CD14-positive monocyte (primary cell): ENCODE data around the gene CUZD1. TPM values are rescaled to one million over a fixed set of nuclear protein-coding genes. Genes with fewer than 3 reads are reported as not detected.
"Not testable (repeated sequence)": the region's sequence is repeated elsewhere in the genome, so short reads cannot be mapped to it uniquely, and the experiment has no call there.

ENCODE experiments used
- DNase-seq, 3 donors: peaks; one replicate each; pipeline ENCODE4 v3.0.0-alpha.2; 2011 to 2022
- H2AFZ ChIP-seq: 2 replicates; pipeline ENCODE4 v1.6.0; 2012; ENCODE audit warnings: mild to moderate bottlenecking, low read depth, low read length, inconsistent platforms; ENCODE audit not compliant: insufficient read depth, poor library complexity, severe bottlenecking
- H3K27ac ChIP-seq, 2 donors: 1 replicate in 1 of 2; 2 replicates in 1 of 2; pipeline ENCODE4 v1.5.1; 2012 to 2013; ENCODE audit warnings: low read length in 2 of 2, control low read depth in 1 of 2, inconsistent platforms in 1 of 2, low read depth in 1 of 2, mild to moderate bottlenecking in 1 of 2
- H3K27me3 ChIP-seq, 2 donors: one replicate each; pipeline versions ENCODE4 v1.6.0 to v1.6.1; 2011 to 2013; ENCODE audit warnings: low read length in 2 of 2; ENCODE audit not compliant: control insufficient read depth in 2 of 2, insufficient read depth in 2 of 2
- H3K36me3 ChIP-seq, 2 donors: replicated peaks in 1 of 2; 1 replicate in 1 of 2; 2 replicates in 1 of 2; pipeline versions ENCODE4 v1.5.1 to v1.6.1; 2012 to 2013; ENCODE audit warnings: low read length in 2 of 2, control low read depth in 1 of 2, inconsistent platforms in 1 of 2, mild to moderate bottlenecking in 1 of 2; ENCODE audit not compliant: insufficient read depth in 2 of 2, control insufficient read depth in 1 of 2
- H3K4me1 ChIP-seq, 2 donors: 1 replicate in 1 of 2; 2 replicates in 1 of 2; pipeline versions ENCODE4 v1.5.1 to v1.6.1; 2012 to 2013; ENCODE audit warnings: low read length in 2 of 2, control low read depth in 1 of 2, inconsistent platforms in 1 of 2, mild to moderate bottlenecking in 1 of 2, moderate library complexity in 1 of 2; ENCODE audit not compliant: insufficient read depth in 2 of 2, control insufficient read depth in 1 of 2
- H3K4me2 ChIP-seq: replicated peaks from 2 replicates; pipeline ENCODE3; 2012; ENCODE audit warnings: low read length, moderate library complexity, mild to moderate bottlenecking; ENCODE audit not compliant: poor library complexity, severe bottlenecking; ENCODE audit errors: extremely low read depth
- H3K4me3 ChIP-seq, 3 experiments: fragments of 200-600 bp in 1 of 3; sonication (generic) in 1 of 3; replicated peaks in 1 of 3; 1 replicate in 2 of 3; 2 replicates in 1 of 3; pipeline ENCODE4 v1.5.1; 2011 to 2013; ENCODE audit warnings: low read length in 3 of 3, mild to moderate bottlenecking in 3 of 3, control low read depth in 2 of 3, low read depth in 2 of 3, inconsistent platforms in 1 of 3, moderate library complexity in 1 of 3
- H3K79me2 ChIP-seq: 2 replicates; pipeline ENCODE4 v1.6.0; 2012; ENCODE audit warnings: mild to moderate bottlenecking, control low read depth, inconsistent platforms, low read length, moderate library complexity; ENCODE audit not compliant: insufficient read depth
- H3K9ac ChIP-seq: 2 replicates; pipeline ENCODE4 v1.6.0; 2017; ENCODE audit warnings: low read length, mild to moderate bottlenecking; ENCODE audit not compliant: insufficient read depth, poor library complexity, severe bottlenecking
- H3K9me3 ChIP-seq, 2 donors: replicated peaks in 1 of 2; 1 replicate in 1 of 2; 2 replicates in 1 of 2; pipeline versions ENCODE4 v1.5.1 to v1.6.1; 2012 to 2013; ENCODE audit warnings: low read length in 2 of 2, control low read depth in 1 of 2; ENCODE audit not compliant: control insufficient read depth in 1 of 2, insufficient read depth in 1 of 2
- H4K20me1 ChIP-seq: 2 replicates; pipeline ENCODE4 v1.6.0; 2012; ENCODE audit warnings: mild to moderate bottlenecking, low read length, control low read depth, moderate library complexity; ENCODE audit not compliant: insufficient read depth
- H3K27ac Mint-ChIP-seq, 7 donors: one replicate each; pipeline ENCODE4 v1.8.0; 2020; ENCODE audit warnings: mild to moderate bottlenecking in 7 of 7, mixed read lengths in 7 of 7, moderate library complexity in 6 of 7, inconsistent platforms in 2 of 7
- H3K27me3 Mint-ChIP-seq, 3 donors: one replicate each; pipeline ENCODE4 v1.8.0; 2021 to 2022; ENCODE audit warnings: low read depth in 3 of 3, mild to moderate bottlenecking in 3 of 3, mixed read lengths in 3 of 3, moderate library complexity in 3 of 3, inconsistent platforms in 1 of 3
- H3K36me3 Mint-ChIP-seq, 2 donors: one replicate each; pipeline ENCODE4 v1.8.0; 2020; ENCODE audit warnings: mixed read lengths in 2 of 2, inconsistent platforms in 1 of 2, mild to moderate bottlenecking in 1 of 2
- H3K4me1 Mint-ChIP-seq: one replicate; pipeline ENCODE4 v1.8.0; 2020; ENCODE audit warnings: mild to moderate bottlenecking, mixed read lengths
- H3K4me3 Mint-ChIP-seq, 2 donors: one replicate each; pipeline ENCODE4 v1.8.0; 2020; ENCODE audit warnings: mild to moderate bottlenecking in 2 of 2, mixed read lengths in 2 of 2, moderate library complexity in 1 of 2
- H3K9me3 Mint-ChIP-seq, 7 donors: one replicate each; pipeline ENCODE4 v1.8.0; 2020 to 2022; ENCODE audit warnings: mixed read lengths in 7 of 7, mild to moderate bottlenecking in 6 of 7, moderate library complexity in 6 of 7, inconsistent platforms in 2 of 7
- WGBS: methylation state at CpG from one replicate; pipeline ENCODE4 v1.1.5; 2013; ENCODE audit warnings: missing lambda C conversion rate; ENCODE audit not compliant: insufficient coverage; 5-methylcytosine and 5-hydroxymethylcytosine counted together
- intact Hi-C, 2 donors: fragments of 100-400 bp; cut with micrococcal nuclease; formaldehyde crosslinking; loops; one replicate each; pipeline versions ENCODE4 v1.15.0 to v1.15.1; 2023
- polyA plus RNA-seq, 3 donors: library from polyadenylated mRNA; depleted of rRNA in 1 of 3; unstranded in 2 of 3; stranded (reverse) in 1 of 3; fragments of 300-500 nt in 2 of 3; fragments of >200 nt in 1 of 3; fragmentation: Illumina TruSeq in 2 of 3; gene quantifications; 1 replicate in 2 of 3; 2 replicates in 1 of 3; pipeline ENCODE4 v1.2.3, GENCODE V29; 2012 to 2021
- TF ChIP-seq, protein P1 (sequence below): fragments of 200-600 bp; IDR thresholded peaks from one replicate; pipeline ENCODE4 v1.8.0; 2022; ENCODE audit warnings: antibody characterized with exemption, mild to moderate bottlenecking

CUZD1 gene
- polyA plus RNA-seq, 3 donors, result 0.14 to 0.29 TPM; not detected in 1

DNA sequence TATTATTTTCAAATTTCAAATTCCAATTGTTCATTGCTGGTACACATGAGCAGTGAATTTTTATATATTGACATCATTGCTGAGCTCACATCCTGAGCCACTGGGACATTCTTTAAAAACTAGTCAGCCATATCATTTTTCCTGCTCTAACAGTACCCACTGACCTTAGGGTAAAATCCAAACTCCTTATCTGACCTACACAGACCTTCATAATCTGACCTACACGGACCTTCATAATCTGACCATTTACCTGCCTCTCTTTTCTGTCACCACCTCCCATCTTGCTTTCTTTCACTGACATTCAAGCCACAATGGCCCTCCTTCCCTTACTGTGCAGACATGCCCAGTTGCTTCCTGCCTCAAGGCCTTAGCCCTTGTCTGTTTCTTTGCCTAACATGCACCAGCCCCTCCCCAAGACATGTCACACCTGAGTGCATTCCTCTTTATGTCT is 16.1 kb upstream of the CUZD1 start:
- H3K9ac ChIP-seq, result no peak overlapping the region
- intact Hi-C loops, result no loop called here
- H3K4me3 ChIP-seq, result no peak overlapping the region
- H3K4me1 ChIP-seq, result no peaks in the 10 kb centered on the region
- peaks cover 4% of the 10 kb centered on the region for H4K20me1 ChIP-seq
- H3K9me3 Mint-ChIP-seq, result peaks cover 0 to 2% (median 0%) of the 10 kb centered on the region in 7 donors
- no peaks in the 10 kb centered on the region for H3K79me2 ChIP-seq
- peaks cover 1 to 4% of the 10 kb centered on the region in 2 donors for H3K36me3 Mint-ChIP-seq
- no peak overlapping the region for H3K4me3 Mint-ChIP-seq
- TF ChIP-seq, protein P1, sequence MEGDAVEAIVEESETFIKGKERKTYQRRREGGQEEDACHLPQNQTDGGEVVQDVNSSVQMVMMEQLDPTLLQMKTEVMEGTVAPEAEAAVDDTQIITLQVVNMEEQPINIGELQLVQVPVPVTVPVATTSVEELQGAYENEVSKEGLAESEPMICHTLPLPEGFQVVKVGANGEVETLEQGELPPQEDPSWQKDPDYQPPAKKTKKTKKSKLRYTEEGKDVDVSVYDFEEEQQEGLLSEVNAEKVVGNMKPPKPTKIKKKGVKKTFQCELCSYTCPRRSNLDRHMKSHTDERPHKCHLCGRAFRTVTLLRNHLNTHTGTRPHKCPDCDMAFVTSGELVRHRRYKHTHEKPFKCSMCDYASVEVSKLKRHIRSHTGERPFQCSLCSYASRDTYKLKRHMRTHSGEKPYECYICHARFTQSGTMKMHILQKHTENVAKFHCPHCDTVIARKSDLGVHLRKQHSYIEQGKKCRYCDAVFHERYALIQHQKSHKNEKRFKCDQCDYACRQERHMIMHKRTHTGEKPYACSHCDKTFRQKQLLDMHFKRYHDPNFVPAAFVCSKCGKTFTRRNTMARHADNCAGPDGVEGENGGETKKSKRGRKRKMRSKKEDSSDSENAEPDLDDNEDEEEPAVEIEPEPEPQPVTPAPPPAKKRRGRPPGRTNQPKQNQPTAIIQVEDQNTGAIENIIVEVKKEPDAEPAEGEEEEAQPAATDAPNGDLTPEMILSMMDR, result no peak
- no peak overlapping the region for H3K27ac ChIP-seq
- WGBS, result 83% methylated on average over 1 of the region's 1 CpG
- H3K27me3 Mint-ChIP-seq, result no peaks in the 10 kb centered on the region
- no peak overlapping the region for H3K4me2 ChIP-seq
- no peaks in the 10 kb centered on the region for H3K9me3 ChIP-seq
- no peaks in the 10 kb centered on the region for H3K36me3 ChIP-seq
- peaks cover 4% of the 10 kb centered on the region for H3K4me1 Mint-ChIP-seq
- H3K27ac Mint-ChIP-seq, result no peak overlapping the region
- DNase-seq, result no peak
- H3K27me3 ChIP-seq, result no peaks in the 10 kb centered on the region
- no peak overlapping the region for H2AFZ ChIP-seq

DNA sequence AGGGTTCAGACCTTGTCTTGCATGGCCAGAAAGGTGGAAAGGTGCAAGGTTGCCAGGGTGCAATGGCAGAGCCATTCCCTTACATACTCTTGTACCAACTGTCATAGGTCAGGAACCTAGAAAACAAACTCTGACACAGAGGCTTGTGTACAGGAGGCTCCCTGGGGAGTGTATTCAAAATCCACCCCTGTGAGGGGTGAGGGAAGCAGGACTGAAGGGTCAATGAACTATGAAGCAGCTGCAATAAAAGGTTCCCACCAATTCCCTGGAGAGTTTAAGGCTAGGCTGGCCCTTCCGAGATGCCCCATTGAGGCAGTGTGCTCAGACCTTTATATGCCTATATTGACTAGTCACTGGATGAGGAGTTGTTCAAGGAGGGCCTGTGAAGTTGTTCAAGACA is 13.9 kb upstream of the CUZD1 start:
- no CpG with 5 or more reads among the region's 1 CpG for WGBS
- no peak for DNase-seq
- Mint-ChIP-seq H3K9me3 (peaks cover 0 to 1% (median 0%) of the 10 kb centered on the region in 7 donors), H3K27ac (no peak overlapping the region), H3K36me3 (peaks cover 13 to 14% of the 10 kb centered on the region in 2 donors), H3K4me3 (no peak overlapping the region), H3K27me3 (no peaks in the 10 kb centered on the region), H3K4me1 (peaks cover 1% of the 10 kb centered on the region)
- Histone ChIP-seq H4K20me1 (peaks cover 4% of the 10 kb centered on the region), H3K27ac (no peak overlapping the region), H3K79me2 (no peaks in the 10 kb centered on the region), H3K27me3 (no peaks in the 10 kb centered on the region), H3K36me3 (peaks cover 0 to 5% of the 10 kb centered on the region in 2 donors), H3K9me3 (no peaks in the 10 kb centered on the region), H3K4me1 (no peaks in the 10 kb centered on the region), H3K4me2 (no peak overlapping the region), H3K4me3 (no peak overlapping the region), H3K9ac (no peak overlapping the region), H2AFZ (no peak overlapping the region)
- intact Hi-C loops, result no loop called here
- TF ChIP-seq, protein P1, result no peak

DNA sequence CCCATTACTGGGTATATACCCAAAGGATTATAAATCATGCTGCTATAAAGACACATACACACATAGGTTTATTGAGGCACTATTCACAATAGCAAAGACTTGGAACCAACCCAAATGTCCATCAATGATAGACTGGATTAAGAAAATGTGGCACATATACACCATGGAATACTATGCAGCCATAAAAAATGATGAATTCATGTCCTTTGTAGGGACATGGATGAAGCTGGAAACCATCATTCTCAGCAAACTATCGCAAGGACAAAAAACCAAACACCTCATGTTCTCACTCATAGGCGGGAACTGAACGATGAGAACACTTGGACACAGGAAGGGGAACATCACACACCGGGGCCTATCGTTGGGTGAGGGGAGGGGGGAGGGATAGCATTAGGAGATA is 12.4 kb upstream of the CUZD1 start:
- H3K36me3 ChIP-seq, H3K27me3 ChIP-seq, H4K20me1 ChIP-seq, H3K4me3 Mint-ChIP-seq, H3K9me3 Mint-ChIP-seq, intact Hi-C loops, H3K4me1 Mint-ChIP-seq, H3K9ac ChIP-seq, H3K27ac ChIP-seq, H3K79me2 ChIP-seq, H3K4me3 ChIP-seq, H3K9me3 ChIP-seq, H3K4me2 ChIP-seq, H3K27ac Mint-ChIP-seq, H2AFZ ChIP-seq, DNase-seq, H3K4me1 ChIP-seq, H3K27me3 Mint-ChIP-seq: not testable (repeated sequence)
- no CpG with 5 or more reads among the region's 5 CpGs for WGBS
- peaks cover 18 to 23% of the 10 kb centered on the region in 2 donors for H3K36me3 Mint-ChIP-seq
